CD4-positive, alpha-beta T cell (primary cell): Measurements from ENCODE around the gene ZNF423. TPM values are rescaled to one million over a fixed set of nuclear protein-coding genes. Genes with fewer than 3 reads are reported as not detected.

Source experiments
- ATAC-seq: fragments of 200-7000 bp; cut with Tn5 transposase; one replicate; pipeline ENCODE4 v1.10.0; 2022; ENCODE audit warnings: mild to moderate bottlenecking; ENCODE audit not compliant: poor library complexity
- CTCF ChIA-PET: fragments of 350-600 bp; sonication (Branson Sonifier 250); formaldehyde crosslinking; loops from one replicate; lab custom pipeline; 2021; ENCODE audit warnings: antibody characterized with exemption, inconsistent platforms; lab: Charles Lee
- POLR2A ChIA-PET: fragments of 350-600 bp; sonication (Branson Sonifier 250); formaldehyde crosslinking; loops from one replicate; lab custom pipeline; 2021; ENCODE audit warnings: antibody characterized with exemption, inconsistent platforms; lab: Charles Lee
- DNase-seq, 14 experiments: peaks; one replicate each; pipeline ENCODE4 v3.0.0-alpha.2; 2013 to 2020; ENCODE audit warnings: mixed read lengths in 2 of 14
- H3K27ac ChIP-seq, 2 donors: one replicate each; pipeline versions ENCODE4 v1.5.1 to v1.7.0; 2013; ENCODE audit warnings: low read length in 2 of 2, low read depth in 1 of 2, mild to moderate bottlenecking in 1 of 2
- H3K27me3 ChIP-seq, 2 experiments: 1 replicate in 1 of 2; 2 replicates in 1 of 2; pipeline versions ENCODE4 v1.6.1 to v1.7.0; 2013; ENCODE audit warnings: low read length in 2 of 2, control low read depth in 1 of 2, mild to moderate bottlenecking in 1 of 2, moderate library complexity in 1 of 2; ENCODE audit not compliant: insufficient read depth in 2 of 2, control insufficient read depth in 1 of 2
- H3K36me3 ChIP-seq: one replicate; pipeline ENCODE4 v1.6.1; 2013; ENCODE audit warnings: low read length, control low read depth; ENCODE audit not compliant: insufficient read depth
- H3K4me1 ChIP-seq: one replicate; pipeline ENCODE4 v1.6.1; 2013; ENCODE audit warnings: low read length, control low read depth; ENCODE audit not compliant: insufficient read depth
- H3K4me3 ChIP-seq: one replicate; pipeline ENCODE4 v1.5.1; 2013; ENCODE audit warnings: mild to moderate bottlenecking, low read length, moderate library complexity
- H3K9me3 ChIP-seq, 2 experiments: 1 replicate in 1 of 2; 2 replicates in 1 of 2; pipeline versions ENCODE4 v1.6.1 to v1.7.0; 2013; ENCODE audit warnings: low read length in 2 of 2, mild to moderate bottlenecking in 2 of 2, control low read depth in 1 of 2, moderate library complexity in 1 of 2; ENCODE audit not compliant: control insufficient read depth in 1 of 2, insufficient read depth in 1 of 2
- H3K27ac Mint-ChIP-seq: one replicate; pipeline ENCODE4 v1.8.0; 2020; ENCODE audit warnings: mixed read lengths
- H3K27me3 Mint-ChIP-seq: one replicate; pipeline ENCODE4 v1.8.0; 2021; ENCODE audit warnings: mixed read lengths
- H3K36me3 Mint-ChIP-seq: one replicate; pipeline ENCODE4 v1.8.0; 2021; ENCODE audit warnings: low read depth, mixed read lengths
- H3K4me1 Mint-ChIP-seq: one replicate; pipeline ENCODE4 v1.8.0; 2021; ENCODE audit warnings: low read depth, mixed read lengths
- H3K4me3 Mint-ChIP-seq: one replicate; pipeline ENCODE4 v1.8.0; 2020; ENCODE audit warnings: mild to moderate bottlenecking, mixed read lengths
- H3K9me3 Mint-ChIP-seq: one replicate; pipeline ENCODE4 v1.8.0; 2020; ENCODE audit warnings: mixed read lengths
- CTCF ChIP-seq: fragments of 200-600 bp; IDR thresholded peaks from one replicate; pipeline ENCODE4 v1.8.0; 2022; ENCODE audit warnings: antibody characterized with exemption, mild to moderate bottlenecking
- intact Hi-C, 2 experiments: fragments of 100-400 bp; cut with DNase I in 1 of 2; cut with micrococcal nuclease in 1 of 2; formaldehyde crosslinking; loops; one replicate each; pipeline versions ENCODE4 v1.15.1 to v1.9.0; 2023 to 2025; cut with DNase I, micrococcal nuclease
- total RNA-seq, 174 experiments: library from RNA in 2 of 174; stranded (reverse) in 2 of 174; gene quantifications; one replicate each; pipeline ENCODE4 v1.2.3 and lab custom pipeline; 2021 to 2026

Gene ZNF423
- total RNA-seq, 2 experiments from 2014 or later: not detected

GRCh38 chr16:49744244-49745220, 111.4 kb downstream of the ZNF423 start:
- H3K27ac Mint-ChIP-seq: no peak overlapping the region
- CTCF ChIA-PET: no interaction called here
- H3K36me3 Mint-ChIP-seq: no peaks in the 10 kb centered on the region
- H3K27me3 Mint-ChIP-seq: peaks cover 4% of the 10 kb centered on the region
- no peaks in the 10 kb centered on the region for H3K4me1 ChIP-seq
- H3K36me3 ChIP-seq: no peaks in the 10 kb centered on the region
- H3K9me3 Mint-ChIP-seq: no peaks in the 10 kb centered on the region
- H3K4me3 Mint-ChIP-seq: no peak overlapping the region
- H3K27ac ChIP-seq: no peak overlapping the region
- intact Hi-C loops: no loop called here
- no peak overlapping the region for H3K4me3 ChIP-seq
- TF ChIP-seq CTCF: no peak
- POLR2A ChIA-PET: no interaction called here
- ATAC-seq: no peak
- no peak for DNase-seq
- H3K27me3 ChIP-seq: peaks cover 0 to 6% of the 10 kb centered on the region in 2 experiments
- no peaks in the 10 kb centered on the region for H3K9me3 ChIP-seq
- no peaks in the 10 kb centered on the region for H3K4me1 Mint-ChIP-seq

GRCh38 chr16:49743658-49744057, 112.3 kb downstream of the ZNF423 start:
- Histone ChIP-seq H3K9me3 (no peaks in the 10 kb centered on the region), H3K27ac (no peak overlapping the region), H3K36me3 (no peaks in the 10 kb centered on the region), H3K4me3 (no peak overlapping the region), H3K4me1 (no peaks in the 10 kb centered on the region), H3K27me3 (peaks cover 0 to 6% of the 10 kb centered on the region in 2 experiments)
- no peak overlapping the region for H3K27ac Mint-ChIP-seq
- intact Hi-C loops: no loop called here
- no peaks in the 10 kb centered on the region for H3K36me3 Mint-ChIP-seq
- ChIA-PET CTCF (no interaction called here), POLR2A (no interaction called here)
- peaks cover 4% of the 10 kb centered on the region for H3K27me3 Mint-ChIP-seq
- DNase-seq (no peak), ATAC-seq (no peak)
- no peaks in the 10 kb centered on the region for H3K9me3 Mint-ChIP-seq
- no peak overlapping the region for H3K4me3 Mint-ChIP-seq
- H3K4me1 Mint-ChIP-seq: no peaks in the 10 kb centered on the region
- no peak for TF ChIP-seq CTCF

GRCh38 chr16:49743203-49743464, 112.8 kb downstream of the ZNF423 start:
- Histone ChIP-seq H3K36me3 (no peaks in the 10 kb centered on the region), H3K27ac (no peak overlapping the region), H3K4me3 (no peak overlapping the region), H3K9me3 (no peaks in the 10 kb centered on the region), H3K4me1 (no peaks in the 10 kb centered on the region), H3K27me3 (peaks cover 0 to 6% of the 10 kb centered on the region in 2 experiments)
- H3K4me1 Mint-ChIP-seq: no peaks in the 10 kb centered on the region
- DNase-seq (no peak), ATAC-seq (no peak)
- POLR2A ChIA-PET: no interaction called here
- intact Hi-C loops: no loop called here
- TF ChIP-seq CTCF: no peak
- H3K27ac Mint-ChIP-seq: no peak overlapping the region
- peaks cover 4% of the 10 kb centered on the region for H3K27me3 Mint-ChIP-seq
- H3K9me3 Mint-ChIP-seq: no peaks in the 10 kb centered on the region
- no peak overlapping the region for H3K4me3 Mint-ChIP-seq
- no peaks in the 10 kb centered on the region for H3K36me3 Mint-ChIP-seq
- CTCF ChIA-PET: no interaction called here
